GM12878 (cell line): ENCODE measurements around the gene TLX2.

Source experiments
- NFYA ChIP-seq: IDR thresholded peaks from 2 replicates; pipeline ENCODE4 v1.6.1; 2011; ENCODE audit warnings: low read depth, mild to moderate bottlenecking, low read length, improper control_type of control experiment, borderline replicate concordance
- YY1 ChIP-seq: IDR thresholded peaks from 2 replicates; pipeline ENCODE4 v1.6.1; 2011; ENCODE audit warnings: low read depth, mild to moderate bottlenecking, low read length

- TF ChIP-seq NFYA (no peak), YY1 (no peak)
Observed at GRCh38 chr2:74500578-74500946, 13.7 kb upstream of the TLX2 start.
